Neural progenitor cell (in vitro differentiated cells): ENCODE measurements around the gene CXorf38.
"Not testable (repeated sequence)": the region's sequence is repeated elsewhere in the genome, so short reads cannot be mapped to it uniquely, and the experiment has no call there.

Source experiments
- EZH2 ChIP-seq: fragments of 200-600 bp; sonication (generic); IDR thresholded peaks from 2 replicates; pipeline ENCODE4 v1.6.1; 2017; ENCODE audit warnings: antibody characterized with exemption, mild to moderate bottlenecking, moderate library complexity
- EZH2phosphoT487 ChIP-seq: fragments of 200-600 bp; sonication (generic); IDR thresholded peaks from 2 replicates; pipeline ENCODE4 v1.6.1; 2017; ENCODE audit warnings: antibody characterized with exemption
- TF ChIP-seq, protein P1 (sequence below): fragments of 200-600 bp; sonication (generic); IDR thresholded peaks from 2 replicates; pipeline ENCODE4 v1.5.1; 2017; ENCODE audit warnings: antibody characterized with exemption, mild to moderate bottlenecking

DNA sequence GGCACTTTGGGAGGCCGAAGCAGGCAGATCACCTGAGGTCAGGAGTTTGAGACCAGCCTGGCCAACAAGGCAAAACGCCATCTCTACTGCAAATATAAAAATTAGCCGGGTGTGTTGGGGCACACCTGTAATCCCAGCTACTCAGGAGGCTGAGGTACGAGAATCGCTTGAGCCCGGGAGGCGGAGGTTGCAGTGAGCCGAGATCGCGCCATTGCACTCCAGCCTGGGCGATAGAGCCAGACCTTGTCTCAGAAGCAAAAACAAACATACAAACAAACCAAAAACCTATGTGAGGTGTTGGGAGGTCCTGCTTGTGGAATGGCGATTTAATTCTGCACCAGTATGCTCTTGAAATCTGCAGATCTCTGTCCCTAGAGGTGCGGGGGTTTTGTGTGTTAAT, 65.2 kb downstream of the CXorf38 start:
- TF ChIP-seq, protein P1, sequence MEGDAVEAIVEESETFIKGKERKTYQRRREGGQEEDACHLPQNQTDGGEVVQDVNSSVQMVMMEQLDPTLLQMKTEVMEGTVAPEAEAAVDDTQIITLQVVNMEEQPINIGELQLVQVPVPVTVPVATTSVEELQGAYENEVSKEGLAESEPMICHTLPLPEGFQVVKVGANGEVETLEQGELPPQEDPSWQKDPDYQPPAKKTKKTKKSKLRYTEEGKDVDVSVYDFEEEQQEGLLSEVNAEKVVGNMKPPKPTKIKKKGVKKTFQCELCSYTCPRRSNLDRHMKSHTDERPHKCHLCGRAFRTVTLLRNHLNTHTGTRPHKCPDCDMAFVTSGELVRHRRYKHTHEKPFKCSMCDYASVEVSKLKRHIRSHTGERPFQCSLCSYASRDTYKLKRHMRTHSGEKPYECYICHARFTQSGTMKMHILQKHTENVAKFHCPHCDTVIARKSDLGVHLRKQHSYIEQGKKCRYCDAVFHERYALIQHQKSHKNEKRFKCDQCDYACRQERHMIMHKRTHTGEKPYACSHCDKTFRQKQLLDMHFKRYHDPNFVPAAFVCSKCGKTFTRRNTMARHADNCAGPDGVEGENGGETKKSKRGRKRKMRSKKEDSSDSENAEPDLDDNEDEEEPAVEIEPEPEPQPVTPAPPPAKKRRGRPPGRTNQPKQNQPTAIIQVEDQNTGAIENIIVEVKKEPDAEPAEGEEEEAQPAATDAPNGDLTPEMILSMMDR: not testable (repeated sequence)
- not testable (repeated sequence) for TF ChIP-seq EZH2phosphoT487, EZH2
